Progenitor cell of endocrine pancreas (in vitro differentiated cells): ENCODE measurements around the gene TLL1. TPM values are rescaled to one million over a fixed set of nuclear protein-coding genes. Genes with fewer than 3 reads are reported as not detected.

Experiments
- DNase-seq: peaks from one replicate; pipeline ENCODE4 v3.0.0; 2021; ENCODE audit warnings: low spot score; ENCODE audit not compliant: unreplicated experiment
- H3K27ac Mint-ChIP-seq: 2 replicates; pipeline ENCODE4 v1.8.0; 2021; ENCODE audit warnings: mild to moderate bottlenecking, moderate library complexity, mixed read lengths
- H3K27me3 Mint-ChIP-seq: 2 replicates; pipeline ENCODE4 v1.8.0; 2021; ENCODE audit warnings: mixed read lengths
- H3K36me3 Mint-ChIP-seq: 2 replicates; pipeline ENCODE4 v1.8.0; 2022; ENCODE audit warnings: mixed read lengths; ENCODE audit not compliant: insufficient read depth
- H3K4me1 Mint-ChIP-seq: 2 replicates; pipeline ENCODE4 v1.8.0; 2021; ENCODE audit warnings: low read depth, mixed read lengths
- H3K4me3 Mint-ChIP-seq: 2 replicates; pipeline ENCODE4 v1.8.0; 2021; ENCODE audit warnings: low read depth, mild to moderate bottlenecking, moderate library complexity, mixed read lengths
- H3K9me3 Mint-ChIP-seq: 2 replicates; pipeline ENCODE4 v1.8.0; 2021; ENCODE audit warnings: low read depth, mixed read lengths
- CTCF ChIP-seq: fragments of 200-600 bp; sonication (generic); IDR thresholded peaks from one replicate; pipeline ENCODE4 v1.5.0; 2021; ENCODE audit warnings: antibody characterized with exemption, mild to moderate bottlenecking; ENCODE audit not compliant: unreplicated experiment
- total RNA-seq: library from RNA; stranded (reverse); gene quantifications from 2 replicates; pipeline ENCODE4 v1.2.1, GENCODE V29; 2021

TLL1 gene
- total RNA-seq, 1 donor from 2014 or later: not detected

DNA sequence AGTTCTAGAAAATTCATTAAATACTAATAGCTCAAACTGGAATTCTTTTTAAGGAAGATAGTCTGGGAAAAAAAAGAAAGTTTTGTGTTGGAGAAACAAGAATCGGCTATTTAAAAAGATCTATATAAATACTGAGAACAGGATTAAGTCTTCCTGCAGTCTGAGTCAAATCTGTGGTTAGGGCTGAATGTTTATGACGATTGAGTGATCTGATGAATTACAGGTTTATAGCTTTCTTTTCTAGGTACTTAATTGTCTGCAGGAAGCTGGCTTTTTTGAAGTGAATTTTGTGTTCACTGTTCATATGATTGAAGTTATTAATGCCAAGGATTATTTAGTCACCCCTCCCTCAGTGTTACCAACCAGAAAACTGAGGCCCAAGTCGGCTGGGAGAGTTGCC, 42.2 kb downstream of the TLL1 start:
- Mint-ChIP-seq H3K4me3 (no peak overlapping the region), H3K27ac (no peak overlapping the region), H3K4me1 (no peaks in the 10 kb centered on the region), H3K9me3 (no peaks in the 10 kb centered on the region), H3K36me3 (no peaks in the 10 kb centered on the region), H3K27me3 (no peaks in the 10 kb centered on the region)
- DNase-seq: no peak
- TF ChIP-seq CTCF: no peak

- Mint-ChIP-seq H3K27ac (no peak overlapping the region), H3K36me3 (no peaks in the 10 kb centered on the region), H3K9me3 (no peaks in the 10 kb centered on the region), H3K4me1 (no peaks in the 10 kb centered on the region), H3K4me3 (no peak overlapping the region), H3K27me3 (no peaks in the 10 kb centered on the region)
- no peak for DNase-seq
- no peak for TF ChIP-seq CTCF
These were observed 48.5 kb downstream of the TLL1 start for GRCh38 chr4:165921546-165921945.

DNA sequence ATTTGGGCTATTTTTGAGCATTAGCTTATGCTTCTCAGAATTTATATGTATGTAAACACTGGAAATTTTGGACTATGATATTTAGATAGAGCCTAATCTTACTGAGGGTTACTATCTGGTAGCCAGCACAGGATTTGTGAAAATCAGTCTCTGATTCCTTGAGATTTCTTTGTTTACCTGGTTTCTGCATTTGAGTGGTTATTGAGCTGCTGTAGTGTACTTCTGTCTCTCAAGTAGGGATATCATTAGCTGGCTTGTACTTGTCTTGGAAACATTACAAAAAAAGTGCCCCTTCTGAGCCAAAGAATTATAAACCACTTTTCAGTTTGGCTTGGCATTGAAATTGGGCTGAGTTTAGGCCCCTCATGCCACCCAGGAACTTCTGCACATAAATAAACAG, 49.7 kb downstream of the TLL1 start:
- Mint-ChIP-seq H3K9me3 (no peaks in the 10 kb centered on the region), H3K27ac (no peak overlapping the region), H3K4me3 (no peak overlapping the region), H3K36me3 (no peaks in the 10 kb centered on the region), H3K4me1 (no peaks in the 10 kb centered on the region), H3K27me3 (no peaks in the 10 kb centered on the region)
- TF ChIP-seq CTCF: no peak
- no peak for DNase-seq

DNA sequence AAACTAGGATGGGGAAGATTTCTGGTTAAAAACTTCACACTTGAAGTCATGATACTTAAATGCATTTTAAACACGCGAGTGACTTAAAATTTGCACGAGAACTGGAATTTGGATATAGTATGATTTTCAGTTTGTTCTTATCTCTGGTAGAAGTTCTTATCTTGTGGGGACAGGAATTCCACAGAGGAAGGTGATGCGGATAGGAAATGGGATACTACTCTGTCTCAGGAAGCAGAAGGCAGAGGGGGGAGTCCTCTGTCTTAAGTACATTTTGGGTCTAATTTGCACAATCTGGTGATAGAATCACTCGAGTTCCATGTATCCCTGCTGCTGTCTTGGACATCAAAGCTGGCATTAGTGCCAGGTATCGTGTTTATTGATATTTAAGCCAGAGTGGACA, 53.3 kb downstream of the TLL1 start:
- Mint-ChIP-seq H3K9me3 (no peaks in the 10 kb centered on the region), H3K4me3 (no peak overlapping the region), H3K36me3 (no peaks in the 10 kb centered on the region), H3K27ac (no peak overlapping the region), H3K4me1 (no peaks in the 10 kb centered on the region), H3K27me3 (no peaks in the 10 kb centered on the region)
- DNase-seq: no peak
- TF ChIP-seq CTCF: no peak

DNA sequence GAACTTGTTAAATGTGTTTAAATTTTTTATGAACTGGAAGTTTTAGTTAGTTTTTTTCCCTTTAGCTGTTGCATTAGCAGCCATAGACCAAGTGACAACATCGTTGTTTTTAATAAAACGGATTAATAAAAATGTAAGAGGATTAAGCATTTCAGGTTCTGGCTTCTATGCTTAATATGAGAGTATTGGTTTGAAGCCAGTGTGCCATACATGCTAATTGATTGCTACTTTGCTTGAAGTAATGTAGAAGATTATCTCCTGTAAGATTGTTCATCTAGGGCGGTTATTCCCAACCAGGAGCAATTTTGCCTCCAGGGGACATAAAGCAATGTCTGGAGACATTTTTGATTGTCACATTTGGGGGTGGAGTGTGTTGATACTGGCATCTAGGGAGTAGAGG, 54.3 kb downstream of the TLL1 start:
- H3K9me3 Mint-ChIP-seq: no peaks in the 10 kb centered on the region
- H3K36me3 Mint-ChIP-seq: no peaks in the 10 kb centered on the region
- no peaks in the 10 kb centered on the region for H3K27me3 Mint-ChIP-seq
- DNase-seq: no peak
- H3K4me1 Mint-ChIP-seq: no peaks in the 10 kb centered on the region
- H3K27ac Mint-ChIP-seq: no peak overlapping the region
- TF ChIP-seq CTCF: no peak
- no peak overlapping the region for H3K4me3 Mint-ChIP-seq
